GM18502 (cell line): ENCODE results near the gene RAB3A.
A peak's percentile ranks its signal among the peaks of the same experiment; 100 is the strongest.
"Not testable (repeated sequence)": the region's sequence is repeated elsewhere in the genome, so short reads cannot be mapped to it uniquely, and the experiment has no call there.

Source experiments
- ATAC-seq: cut with Tn5 transposase; IDR thresholded peaks from one replicate; pipeline ENCODE4 v1.9.1; 2021; ENCODE audit warnings: mild to moderate bottlenecking; ENCODE audit not compliant: unreplicated experiment, poor library complexity

RAB3A gene

GRCh38 chr19:18224525-18225354 is 20.9 kb upstream of the RAB3A start:
- ATAC-seq, result peak; percentile 90

DNA sequence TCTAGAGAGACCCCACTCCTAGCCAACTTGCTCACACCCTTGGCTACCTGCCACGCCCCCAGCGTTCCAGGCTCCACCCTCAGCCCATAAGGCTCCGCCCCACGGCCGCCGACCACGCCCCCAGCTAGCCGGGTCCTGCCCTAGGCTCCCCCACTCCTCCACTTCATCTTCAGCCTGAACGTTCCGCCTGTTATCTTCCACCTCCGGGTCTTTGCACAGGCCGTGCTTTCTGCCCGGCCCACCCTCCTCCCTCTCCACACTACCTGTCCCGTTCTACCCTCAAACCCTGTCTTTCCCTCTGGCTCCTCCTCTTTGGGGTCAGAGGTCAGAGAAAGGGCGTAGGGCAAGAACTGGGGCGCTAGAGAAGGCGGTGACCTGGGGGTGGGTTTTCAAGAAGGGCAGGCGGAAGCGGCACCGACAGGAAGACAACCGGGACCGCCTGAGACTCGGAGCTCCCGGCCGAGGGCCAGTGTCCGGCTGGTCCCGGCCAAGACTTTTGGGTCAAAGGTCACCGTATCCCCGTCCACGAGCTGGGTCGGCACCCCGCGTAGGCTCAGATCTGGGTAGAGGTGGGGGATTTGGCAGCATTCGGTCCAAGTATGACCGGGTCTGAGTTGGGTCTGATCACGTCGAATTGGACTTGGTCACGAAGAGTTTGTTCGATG is 20.1 kb upstream of the RAB3A start:
- ATAC-seq, result no peak

GRCh38 chr19:18221815-18222725 is 18.2 kb upstream of the RAB3A start:
- no peak for ATAC-seq

GRCh38 chr19:18220632-18221275 is 16.9 kb upstream of the RAB3A start:
- no peak for ATAC-seq

DNA sequence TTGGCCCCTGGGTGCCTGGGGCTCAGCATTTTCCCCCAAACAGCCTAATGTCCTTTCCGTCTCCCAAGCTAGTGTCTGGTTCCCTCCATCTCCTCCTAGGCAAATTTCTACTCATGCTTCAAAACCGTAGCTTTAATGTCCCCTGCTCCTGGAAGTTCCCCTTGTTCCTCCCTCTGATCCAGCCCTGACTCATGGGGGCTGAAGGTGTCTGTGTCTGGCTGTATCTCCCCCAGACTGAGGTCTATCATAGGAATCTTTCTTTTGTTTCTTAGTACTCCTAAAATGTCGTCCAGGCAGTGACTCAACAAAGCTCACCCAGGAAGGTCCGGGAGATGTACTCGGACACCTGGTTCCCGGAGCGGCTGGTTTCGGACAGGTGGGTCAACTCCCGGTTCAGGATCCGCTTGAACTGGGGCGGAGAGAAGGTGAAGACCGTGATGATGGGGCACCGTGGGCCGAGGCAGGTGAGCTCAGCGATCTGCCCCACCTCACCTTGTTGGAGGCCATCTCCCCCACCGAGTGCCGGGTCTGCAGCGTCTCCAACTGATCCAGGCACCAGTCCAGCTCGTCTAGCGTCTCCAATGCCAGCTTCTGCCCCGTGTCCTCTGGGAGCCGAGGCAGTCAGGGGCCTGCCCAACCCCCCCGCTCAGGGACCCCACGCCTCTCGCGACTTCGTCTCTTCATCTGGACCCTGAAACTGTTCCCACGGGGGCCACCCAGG is 16.2 kb upstream of the RAB3A start:
- no peak for ATAC-seq

- ATAC-seq, result no peak
Measured at GRCh38 chr19:18218600-18218999, 14.8 kb upstream of the RAB3A start.

DNA sequence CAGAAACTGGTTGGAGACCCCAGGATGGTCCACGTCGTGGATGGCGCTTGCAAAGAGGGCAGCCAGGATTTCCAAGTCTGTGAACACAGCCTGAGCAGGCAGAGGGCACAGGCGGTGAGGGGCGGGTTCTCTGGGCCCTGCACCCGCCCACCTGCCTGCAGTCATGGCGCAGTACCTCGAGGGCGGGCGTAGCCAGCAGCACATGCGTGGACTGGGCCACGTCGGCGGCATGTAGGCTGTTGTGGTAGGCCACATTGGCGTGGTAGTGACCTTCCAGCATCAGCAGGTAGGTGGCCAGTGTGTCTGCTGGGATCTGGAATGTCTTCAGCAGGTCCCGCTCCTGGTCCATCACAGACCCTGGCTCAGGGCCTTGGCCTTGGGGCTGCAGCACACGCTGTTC is 14.3 kb upstream of the RAB3A start:
- no peak for ATAC-seq

DNA sequence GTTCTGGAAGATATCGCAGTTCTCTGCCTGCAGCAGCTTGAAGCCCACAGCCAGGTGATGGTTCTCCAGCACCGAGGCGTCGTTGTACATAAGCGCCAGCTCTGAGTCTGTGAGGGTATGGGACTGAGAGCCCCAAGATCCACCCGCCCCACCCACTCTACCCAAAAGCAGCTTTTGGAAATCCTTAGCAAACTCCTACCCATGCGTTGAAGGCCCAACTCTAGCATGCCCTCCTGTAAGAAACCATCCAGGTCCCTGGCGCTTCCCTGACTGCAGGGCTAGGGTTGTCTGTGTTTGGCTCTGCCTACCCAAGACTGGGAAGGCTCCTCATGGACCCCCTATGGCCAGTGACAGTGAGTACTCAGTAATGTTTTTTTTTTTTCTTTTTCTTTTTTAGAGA is 12.9 kb upstream of the RAB3A start:
- ATAC-seq, result no peak

- no peak for ATAC-seq
Measured at GRCh38 chr19:18214779-18215433, 11.1 kb upstream of the RAB3A start.

- no peak for ATAC-seq
Measured at GRCh38 chr19:18211683-18212082, 7.8 kb upstream of the RAB3A start.

GRCh38 chr19:18209912-18210311 is 6.1 kb upstream of the RAB3A start:
- not testable (repeated sequence) for ATAC-seq

- no peak for ATAC-seq
Measured at GRCh38 chr19:18208098-18208951, 4.5 kb upstream of the RAB3A start.

GRCh38 chr19:18206018-18206417 is 2.2 kb upstream of the RAB3A start:
- ATAC-seq, result no peak

- ATAC-seq, result no peak
Measured at GRCh38 chr19:18205200-18205892, 1.5 kb upstream of the RAB3A start.

GRCh38 chr19:18204394-18205199 is 755 bp upstream of the RAB3A start:
- peak; percentile 15 for ATAC-seq

DNA sequence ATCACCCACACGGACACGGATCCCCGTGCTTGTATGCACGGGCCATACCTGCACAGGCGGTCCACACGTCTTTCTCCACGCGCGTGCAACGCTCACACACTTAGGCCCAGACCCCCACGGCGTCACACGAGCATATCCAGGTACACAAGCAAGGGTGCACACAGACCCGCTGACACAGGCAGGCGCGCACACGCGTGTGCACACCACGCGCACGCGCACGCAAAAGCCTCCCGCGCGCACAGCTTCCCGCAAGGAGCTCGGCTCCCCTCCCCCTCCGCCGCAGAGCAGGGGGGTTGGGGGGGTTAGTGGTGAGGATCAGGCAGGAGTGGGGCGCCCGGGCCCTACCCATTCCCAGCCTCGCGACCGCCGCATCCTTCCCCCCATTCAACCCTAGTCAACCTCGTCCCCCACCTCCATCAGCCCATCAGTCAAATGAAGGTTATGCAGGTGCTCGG is 407 bp downstream of the RAB3A start:
- ATAC-seq, result peak; percentile 15
